Tibial nerve (tissue), 4 donors: Measurements from ENCODE around the gene RDX. TPM values are rescaled to one million over a fixed set of nuclear protein-coding genes. Genes with fewer than 3 reads are reported as not detected.

Experiments used
- DNase-seq, 2 donors: peaks; one replicate each; pipeline ENCODE4 v3.0.0-alpha.2; 2019; ENCODE audit warnings: low spot score in 2 of 2
- H3K27ac ChIP-seq, 4 donors: fragments of 200-600 bp; sonication (generic) in 3 of 4; one replicate each; pipeline ENCODE4 v1.5.1; 2017 to 2019; ENCODE audit warnings: mild to moderate bottlenecking in 1 of 4
- H3K27me3 ChIP-seq, 2 donors: fragments of 200-600 bp; sonication (generic) in 1 of 2; one replicate each; pipeline versions ENCODE4 v1.5.1 to v1.6.0; 2017 to 2019
- H3K36me3 ChIP-seq, 3 donors: fragments of 200-600 bp; sonication (generic); one replicate each; pipeline ENCODE4 v1.5.1; 2018 to 2019
- H3K4me1 ChIP-seq, 4 donors: fragments of 200-600 bp; sonication (generic) in 3 of 4; one replicate each; pipeline ENCODE4 v1.5.1; 2017 to 2019
- H3K4me3 ChIP-seq, 4 donors: fragments of 200-600 bp; sonication (generic) in 3 of 4; one replicate each; pipeline ENCODE4 v1.5.1; 2017 to 2019; ENCODE audit warnings: mild to moderate bottlenecking in 1 of 4, moderate library complexity in 1 of 4
- H3K9me3 ChIP-seq, 4 donors: fragments of 200-600 bp; sonication (generic) in 3 of 4; one replicate each; pipeline ENCODE4 v1.5.1; 2017 to 2019
- EP300 ChIP-seq, 2 donors: sonication (generic); formaldehyde crosslinking; IDR thresholded peaks; one replicate each; pipeline ENCODE4 v1.6.1; 2017; ENCODE audit warnings: antibody characterized with exemption in 2 of 2, mild to moderate bottlenecking in 1 of 2
- POLR2A ChIP-seq, 2 donors: fragments of 450-650 bp; IDR thresholded peaks; one replicate each; pipeline ENCODE4 v1.6.1; 2017; ENCODE audit warnings: antibody characterized with exemption in 2 of 2, mild to moderate bottlenecking in 2 of 2, moderate library complexity in 2 of 2
- WGBS, 2 donors: methylation state at CpG; one replicate each; pipeline ENCODE4 v1.1.5; 2018; 5-methylcytosine and 5-hydroxymethylcytosine counted together
- total RNA-seq, 4 donors: library from RNA; depleted of rRNA; stranded (reverse); fragments of >200 nt; gene quantifications; one replicate each; pipeline ENCODE4 v1.1.0, GENCODE V29; 2016
- TF ChIP-seq, protein P1 (sequence below), 5 experiments: fragments of 200-600 bp in 3 of 5; fragments of 450-650 bp in 2 of 5; sonication (generic) in 3 of 5; IDR thresholded peaks; one replicate each; pipeline ENCODE4 v1.5.1; 2016 to 2019; ENCODE audit warnings: antibody characterized with exemption in 5 of 5, mild to moderate bottlenecking in 3 of 5, moderate library complexity in 2 of 5

RDX gene
- total RNA-seq, 4 donors from 2014 or later = 59.8 to 120 (median 88.8) TPM

DNA sequence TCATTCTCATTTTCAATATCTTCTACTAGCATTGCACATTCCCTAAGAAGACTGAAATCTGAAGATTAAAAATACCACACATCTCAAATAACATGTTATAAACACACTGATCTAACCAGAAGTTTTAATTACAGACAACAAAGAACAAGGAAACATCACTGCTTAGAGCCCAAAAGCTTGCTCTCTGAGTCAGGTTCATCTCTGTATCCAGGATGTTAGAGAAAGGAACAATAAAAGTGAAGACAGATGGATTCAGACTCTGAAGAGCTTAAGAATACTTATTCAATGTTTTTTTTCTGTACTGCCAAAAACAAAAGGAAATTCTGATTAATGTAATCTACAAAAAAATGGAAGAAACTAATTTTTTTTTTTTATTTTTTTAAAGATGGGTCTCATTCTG lies 16.5 kb downstream of the RDX start:
- TF ChIP-seq, protein P1, sequence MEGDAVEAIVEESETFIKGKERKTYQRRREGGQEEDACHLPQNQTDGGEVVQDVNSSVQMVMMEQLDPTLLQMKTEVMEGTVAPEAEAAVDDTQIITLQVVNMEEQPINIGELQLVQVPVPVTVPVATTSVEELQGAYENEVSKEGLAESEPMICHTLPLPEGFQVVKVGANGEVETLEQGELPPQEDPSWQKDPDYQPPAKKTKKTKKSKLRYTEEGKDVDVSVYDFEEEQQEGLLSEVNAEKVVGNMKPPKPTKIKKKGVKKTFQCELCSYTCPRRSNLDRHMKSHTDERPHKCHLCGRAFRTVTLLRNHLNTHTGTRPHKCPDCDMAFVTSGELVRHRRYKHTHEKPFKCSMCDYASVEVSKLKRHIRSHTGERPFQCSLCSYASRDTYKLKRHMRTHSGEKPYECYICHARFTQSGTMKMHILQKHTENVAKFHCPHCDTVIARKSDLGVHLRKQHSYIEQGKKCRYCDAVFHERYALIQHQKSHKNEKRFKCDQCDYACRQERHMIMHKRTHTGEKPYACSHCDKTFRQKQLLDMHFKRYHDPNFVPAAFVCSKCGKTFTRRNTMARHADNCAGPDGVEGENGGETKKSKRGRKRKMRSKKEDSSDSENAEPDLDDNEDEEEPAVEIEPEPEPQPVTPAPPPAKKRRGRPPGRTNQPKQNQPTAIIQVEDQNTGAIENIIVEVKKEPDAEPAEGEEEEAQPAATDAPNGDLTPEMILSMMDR (IDR thresholded peaks at IDR 0.05) = no peak
- no peak overlapping the region for H3K27ac ChIP-seq
- no peaks in the 10 kb centered on the region for H3K27me3 ChIP-seq
- H3K4me3 ChIP-seq = no peak overlapping the region
- no peaks in the 10 kb centered on the region for H3K9me3 ChIP-seq
- peaks cover 0 to 34% (median 0%) of the 10 kb centered on the region in 3 donors for H3K36me3 ChIP-seq
- no peak for DNase-seq
- H3K4me1 ChIP-seq = peaks cover 0 to 31% (median 0%) of the 10 kb centered on the region in 4 donors

DNA sequence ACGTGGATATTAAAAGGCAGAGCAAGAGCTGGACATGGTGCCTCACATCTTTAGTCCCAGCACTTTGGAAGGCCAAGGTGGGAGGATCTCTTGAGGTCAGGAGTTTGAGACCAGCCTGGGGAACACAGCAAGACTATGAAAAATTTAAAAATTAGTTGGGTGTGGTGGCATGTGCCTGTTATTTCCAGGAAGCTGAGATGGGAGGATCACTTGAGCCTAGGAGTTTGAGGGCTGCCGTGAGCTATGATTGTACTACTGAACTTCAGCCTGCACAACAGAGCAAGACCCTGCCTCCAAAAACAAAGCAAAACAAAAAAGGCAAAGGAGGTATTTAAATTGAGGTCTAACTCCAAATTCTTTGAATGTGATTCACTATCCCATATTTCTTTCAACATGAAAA lies 23.5 kb downstream of the RDX start:
- DNase-seq = no peak
- TF ChIP-seq POLR2A (IDR thresholded peaks at IDR 0.05) (no peak), EP300 (IDR thresholded peaks at IDR 0.05) (no peak)
- TF ChIP-seq, protein P1 (IDR thresholded peaks at IDR 0.05) = no peak
- H3K9me3 ChIP-seq = no peaks in the 10 kb centered on the region
- 68 to 73% methylated on average over 2 of the region's 2 CpGs for WGBS, 2 donors
- peaks cover 0 to 51% (median 2%) of the 10 kb centered on the region in 3 donors for H3K36me3 ChIP-seq
- H3K27me3 ChIP-seq = no peaks in the 10 kb centered on the region
- H3K4me3 ChIP-seq = no peak overlapping the region
- H3K27ac ChIP-seq = no peak overlapping the region
- H3K4me1 ChIP-seq = peaks cover 0 to 9% (median 0%) of the 10 kb centered on the region in 4 donors

DNA sequence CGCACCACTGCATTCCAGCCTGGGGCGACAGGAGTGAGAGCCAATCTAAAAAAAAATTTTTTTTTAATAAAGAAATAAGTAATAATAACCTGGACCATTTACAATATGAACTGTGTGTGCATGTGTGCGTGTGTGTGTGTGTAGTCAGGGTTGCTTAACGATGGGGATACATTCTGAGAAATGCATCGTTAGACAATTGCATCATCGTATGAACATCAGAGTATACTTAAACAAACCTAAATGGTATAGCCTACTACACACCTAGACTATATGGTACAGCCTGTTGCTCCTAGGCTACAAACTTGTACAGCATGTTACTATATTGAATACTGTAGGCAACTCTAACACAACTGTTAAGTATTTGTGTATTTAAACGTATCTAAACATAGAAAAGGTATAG lies 26.4 kb downstream of the RDX start:
- H3K36me3 ChIP-seq = peaks cover 0 to 36% (median 2%) of the 10 kb centered on the region in 3 donors
- no peaks in the 10 kb centered on the region for H3K27me3 ChIP-seq
- H3K4me3 ChIP-seq = no peak overlapping the region
- peaks cover 0 to 9% (median 0%) of the 10 kb centered on the region in 4 donors for H3K4me1 ChIP-seq
- H3K9me3 ChIP-seq = no peaks in the 10 kb centered on the region
- 95% methylated on average over 7 of the region's 7 CpGs for WGBS, 2 donors
- no peak overlapping the region for H3K27ac ChIP-seq
- TF ChIP-seq EP300 (IDR thresholded peaks at IDR 0.05) = no peak
- TF ChIP-seq POLR2A (IDR thresholded peaks at IDR 0.05) = no peak
- TF ChIP-seq, protein P1 (IDR thresholded peaks at IDR 0.05) = no peak
- DNase-seq = no peak

DNA sequence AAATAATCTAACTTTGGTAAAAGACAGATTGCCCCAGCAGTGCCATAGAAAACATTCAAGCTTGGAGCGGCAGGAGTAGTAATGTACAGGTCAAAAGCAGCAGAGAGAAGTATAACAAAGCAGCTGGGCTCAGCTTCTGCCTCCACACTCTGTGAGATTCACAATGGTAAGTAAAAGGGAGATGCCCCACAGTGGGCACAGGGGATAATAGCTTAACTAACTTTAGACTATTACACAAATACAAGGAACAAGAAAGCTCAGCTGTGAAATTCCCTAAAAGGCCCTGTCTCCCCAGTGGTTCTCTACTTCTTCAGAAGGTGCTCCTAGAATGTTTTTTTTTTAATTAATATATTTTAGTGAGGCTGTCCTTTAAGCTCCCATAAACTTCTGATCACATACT lies 28.0 kb downstream of the RDX start:
- peaks cover 0 to 42% (median 2%) of the 10 kb centered on the region in 3 donors for H3K36me3 ChIP-seq
- DNase-seq = no peak
- H3K27ac ChIP-seq = no peak overlapping the region
- H3K27me3 ChIP-seq = no peaks in the 10 kb centered on the region
- peaks cover 0 to 9% (median 0%) of the 10 kb centered on the region in 4 donors for H3K4me1 ChIP-seq
- 89 to 100% methylated on average over 1 of the region's 1 CpG for WGBS, 2 donors
- H3K4me3 ChIP-seq = no peak overlapping the region
- no peaks in the 10 kb centered on the region for H3K9me3 ChIP-seq
- TF ChIP-seq, protein P1 (IDR thresholded peaks at IDR 0.05) = no peak
- TF ChIP-seq EP300 (IDR thresholded peaks at IDR 0.05) = no peak
- TF ChIP-seq POLR2A (IDR thresholded peaks at IDR 0.05) = no peak

DNA sequence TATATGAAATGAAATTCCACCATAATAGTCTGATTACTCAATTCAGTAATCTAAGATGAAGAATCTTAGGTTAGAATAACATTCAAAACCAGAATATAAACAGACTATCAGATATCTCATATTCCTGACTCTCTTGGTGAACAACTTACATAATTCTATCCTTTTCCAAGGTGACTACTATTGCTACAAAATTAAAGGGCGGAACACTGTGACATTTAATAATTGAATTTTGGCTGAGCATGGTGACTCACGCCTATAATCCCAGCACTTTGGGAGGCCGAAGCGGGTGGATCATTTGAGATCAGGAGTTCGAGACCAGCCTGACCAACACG lies 34.4 kb downstream of the RDX start:
- TF ChIP-seq POLR2A (IDR thresholded peaks at IDR 0.05) (no peak), EP300 (IDR thresholded peaks at IDR 0.05) (no peak)
- TF ChIP-seq, protein P1 (IDR thresholded peaks at IDR 0.05) = no peak

More for the DNA sequence above, 34.4 kb downstream of the RDX start:
- Histone ChIP-seq H3K4me1 (peaks cover 0 to 7% (median 0%) of the 10 kb centered on the region in 4 donors), H3K36me3 (peaks cover 0 to 60% (median 0%) of the 10 kb centered on the region in 3 donors), H3K27me3 (no peaks in the 10 kb centered on the region), H3K27ac (no peak overlapping the region), H3K9me3 (no peaks in the 10 kb centered on the region), H3K4me3 (no peak overlapping the region)
- no peak for DNase-seq
- WGBS, 2 donors = 94 to 97% methylated on average over 6 of the region's 6 CpGs
